GM12801 (cell line): ENCODE data around the gene SLK.

Experiments used
- TF ChIP-seq, protein P1 (sequence below): IDR thresholded peaks from one replicate; pipeline ENCODE4 v1.5.1; 2011; ENCODE audit warnings: control low read depth; ENCODE audit not compliant: insufficient read length; ENCODE audit errors: extremely low read depth

Gene SLK

DNA sequence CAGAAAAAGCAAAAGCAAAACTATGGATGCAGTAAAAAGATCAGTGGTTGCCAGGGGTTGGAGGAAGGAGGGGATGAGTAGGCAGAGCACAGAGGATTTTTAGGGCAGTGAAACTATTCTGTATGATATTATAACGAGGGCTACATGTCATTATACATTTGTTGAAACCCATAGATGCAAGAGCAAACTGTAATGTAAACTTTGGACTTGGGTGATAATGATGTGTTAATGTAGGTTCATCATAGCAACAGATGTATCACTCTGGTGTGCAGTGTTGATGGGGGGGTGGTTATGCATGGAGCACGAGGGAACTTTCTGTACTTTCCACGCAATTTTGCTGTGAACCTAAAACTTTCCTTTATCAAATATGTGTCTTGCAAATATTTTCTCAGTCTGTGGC is 23.2 kb downstream of the SLK start:
- TF ChIP-seq, protein P1, sequence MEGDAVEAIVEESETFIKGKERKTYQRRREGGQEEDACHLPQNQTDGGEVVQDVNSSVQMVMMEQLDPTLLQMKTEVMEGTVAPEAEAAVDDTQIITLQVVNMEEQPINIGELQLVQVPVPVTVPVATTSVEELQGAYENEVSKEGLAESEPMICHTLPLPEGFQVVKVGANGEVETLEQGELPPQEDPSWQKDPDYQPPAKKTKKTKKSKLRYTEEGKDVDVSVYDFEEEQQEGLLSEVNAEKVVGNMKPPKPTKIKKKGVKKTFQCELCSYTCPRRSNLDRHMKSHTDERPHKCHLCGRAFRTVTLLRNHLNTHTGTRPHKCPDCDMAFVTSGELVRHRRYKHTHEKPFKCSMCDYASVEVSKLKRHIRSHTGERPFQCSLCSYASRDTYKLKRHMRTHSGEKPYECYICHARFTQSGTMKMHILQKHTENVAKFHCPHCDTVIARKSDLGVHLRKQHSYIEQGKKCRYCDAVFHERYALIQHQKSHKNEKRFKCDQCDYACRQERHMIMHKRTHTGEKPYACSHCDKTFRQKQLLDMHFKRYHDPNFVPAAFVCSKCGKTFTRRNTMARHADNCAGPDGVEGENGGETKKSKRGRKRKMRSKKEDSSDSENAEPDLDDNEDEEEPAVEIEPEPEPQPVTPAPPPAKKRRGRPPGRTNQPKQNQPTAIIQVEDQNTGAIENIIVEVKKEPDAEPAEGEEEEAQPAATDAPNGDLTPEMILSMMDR = no peak

DNA sequence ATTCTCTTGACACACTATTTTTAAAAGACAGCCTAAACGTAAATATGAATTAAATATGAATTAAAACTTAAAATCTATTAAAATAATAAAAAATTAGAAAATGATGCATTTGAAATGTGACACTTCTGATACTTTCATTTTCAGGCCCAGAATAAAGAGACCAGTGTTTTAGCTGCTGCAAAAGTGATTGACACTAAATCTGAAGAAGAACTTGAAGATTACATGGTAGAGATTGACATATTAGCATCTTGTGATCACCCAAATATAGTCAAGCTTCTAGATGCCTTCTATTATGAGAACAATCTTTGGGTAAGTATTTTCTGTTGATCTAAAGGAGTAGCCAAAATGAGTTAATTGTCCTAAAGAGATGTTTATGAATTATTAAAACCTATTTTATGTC is 23.6 kb downstream of the SLK start:
- TF ChIP-seq, protein P1 = no peak

DNA sequence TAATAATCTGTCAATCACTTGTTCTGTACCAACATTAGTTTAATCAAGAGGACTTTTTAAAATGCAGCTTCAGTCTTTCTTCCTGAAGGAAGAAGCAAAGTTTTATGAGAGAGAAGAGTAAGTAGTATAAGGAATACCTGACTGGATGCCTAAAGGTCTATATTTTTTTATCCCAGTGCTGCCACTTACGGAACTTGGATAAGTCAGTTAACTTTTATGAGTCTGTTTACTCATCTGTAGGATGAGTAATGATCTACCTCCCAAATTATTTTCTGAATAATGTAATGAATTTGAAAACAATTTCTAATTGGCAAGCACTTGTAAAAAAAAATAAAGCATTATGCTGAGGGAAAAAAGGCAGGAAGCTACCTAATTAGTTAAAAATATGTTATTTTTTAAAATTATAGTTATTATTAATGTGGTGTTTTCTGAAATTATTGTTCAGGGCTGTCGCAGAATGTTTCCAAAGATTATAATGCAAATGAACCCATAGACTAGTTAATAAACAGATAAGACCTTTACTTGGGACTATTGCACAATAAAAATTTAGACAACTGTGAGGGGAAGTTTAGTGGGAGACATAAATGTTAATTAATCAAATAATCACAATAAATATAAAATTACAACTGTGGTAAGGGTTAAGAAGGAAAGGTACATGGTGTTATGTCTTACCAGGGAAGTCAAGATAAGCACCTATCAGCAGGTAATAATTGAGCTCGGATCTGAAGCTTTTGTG is 24.6 kb downstream of the SLK start:
- TF ChIP-seq, protein P1 = no peak

DNA sequence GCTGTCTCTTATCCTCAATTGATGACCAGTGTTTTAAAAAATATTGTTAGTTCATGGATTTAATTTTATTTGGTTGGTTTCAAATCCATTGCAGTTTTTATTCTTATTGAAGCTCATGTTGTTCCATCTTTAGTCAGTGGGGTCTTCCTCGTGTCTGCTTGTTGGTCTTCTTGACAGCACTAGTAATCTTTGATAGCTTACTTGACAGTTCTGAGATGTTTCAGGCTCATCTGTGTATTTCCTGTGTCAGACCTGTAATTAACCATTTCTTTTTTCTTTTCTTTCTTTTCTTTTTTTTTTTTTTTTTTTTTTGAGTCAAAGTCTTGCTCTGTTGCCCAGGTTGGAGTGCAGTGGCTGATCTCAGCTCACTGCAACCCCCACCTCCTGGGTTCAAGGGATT is 28.2 kb downstream of the SLK start:
- TF ChIP-seq, protein P1 = no peak

DNA sequence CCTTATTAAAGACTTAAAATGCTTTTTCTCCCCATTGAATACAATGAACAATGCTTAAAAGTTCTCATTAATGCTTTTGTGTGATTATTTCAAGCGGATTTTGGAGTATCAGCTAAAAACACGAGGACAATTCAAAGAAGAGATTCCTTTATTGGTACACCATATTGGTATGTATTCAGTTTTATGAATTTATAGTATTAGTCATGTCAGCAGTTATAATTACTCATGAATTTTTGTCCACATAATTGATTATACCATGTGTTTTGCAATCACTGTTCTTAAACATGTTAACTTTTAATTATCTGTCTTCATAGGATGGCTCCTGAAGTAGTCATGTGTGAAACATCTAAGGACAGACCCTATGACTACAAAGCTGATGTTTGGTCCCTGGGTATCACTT is 31.9 kb downstream of the SLK start:
- TF ChIP-seq, protein P1 = no peak

DNA sequence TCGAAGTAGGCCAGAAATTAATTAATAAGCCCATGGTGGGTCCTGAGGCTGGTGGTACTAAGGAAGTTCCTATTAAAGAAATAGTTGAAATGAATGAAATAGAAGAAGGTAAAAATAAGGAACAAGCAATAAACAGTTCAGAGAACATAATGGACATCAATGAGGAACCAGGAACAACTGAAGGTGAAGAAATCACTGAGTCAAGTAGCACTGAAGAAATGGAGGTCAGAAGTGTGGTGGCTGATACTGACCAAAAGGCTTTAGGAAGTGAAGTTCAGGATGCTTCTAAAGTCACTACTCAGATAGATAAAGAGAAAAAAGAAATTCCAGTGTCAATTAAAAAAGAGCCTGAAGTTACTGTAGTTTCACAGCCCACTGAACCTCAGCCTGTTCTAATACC is 36.0 kb downstream of the SLK start:
- TF ChIP-seq, protein P1 = no peak

DNA sequence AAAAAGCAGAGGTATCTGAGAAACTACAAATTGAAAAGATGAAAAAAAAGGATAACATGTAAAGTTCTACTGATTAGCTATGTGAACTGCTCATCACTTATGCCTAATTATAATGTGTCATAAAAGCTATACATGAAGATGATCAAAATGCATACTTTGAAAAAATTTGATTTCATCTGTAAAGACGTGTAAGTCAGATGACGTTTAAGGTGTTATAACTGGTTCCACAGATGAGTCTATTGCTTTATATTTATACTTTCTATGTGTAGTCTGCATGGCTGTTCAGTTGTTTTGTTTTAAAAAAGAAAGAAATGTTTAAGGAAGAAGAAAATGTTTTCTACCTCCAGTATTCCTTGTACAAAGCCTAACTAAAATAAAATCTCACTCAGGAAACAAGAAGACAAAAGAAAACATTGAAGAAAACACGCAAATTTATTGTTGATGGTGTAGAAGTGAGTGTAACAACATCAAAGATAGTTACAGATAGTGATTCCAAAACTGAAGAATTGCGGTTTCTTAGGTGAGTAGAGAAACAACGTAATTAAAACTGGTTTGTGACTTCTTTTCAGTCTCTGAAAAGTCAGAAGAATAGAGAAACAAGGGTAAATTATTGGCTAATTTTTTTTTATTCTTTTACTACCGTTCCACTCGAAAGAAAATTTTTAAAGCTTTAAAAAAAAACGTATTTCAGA is 38.4 kb downstream of the SLK start:
- TF ChIP-seq, protein P1 = no peak
